NT2/D1 (cell line): ENCODE results near the gene USP5.

Source experiments
- SUZ12 ChIP-seq: IDR thresholded peaks from 2 replicates; pipeline ENCODE4 v1.6.1; 2011; ENCODE audit not compliant: insufficient read length, insufficient read depth; ENCODE audit errors: extremely low read depth
- YY1 ChIP-seq: IDR thresholded peaks from 2 replicates; pipeline ENCODE4 v1.6.1; 2011; ENCODE audit not compliant: insufficient read length, insufficient read depth
- ZNF274 ChIP-seq: IDR thresholded peaks from 2 replicates; pipeline ENCODE4 v1.6.1; 2011; ENCODE audit warnings: mild to moderate bottlenecking, low read depth, low read length

DNA sequence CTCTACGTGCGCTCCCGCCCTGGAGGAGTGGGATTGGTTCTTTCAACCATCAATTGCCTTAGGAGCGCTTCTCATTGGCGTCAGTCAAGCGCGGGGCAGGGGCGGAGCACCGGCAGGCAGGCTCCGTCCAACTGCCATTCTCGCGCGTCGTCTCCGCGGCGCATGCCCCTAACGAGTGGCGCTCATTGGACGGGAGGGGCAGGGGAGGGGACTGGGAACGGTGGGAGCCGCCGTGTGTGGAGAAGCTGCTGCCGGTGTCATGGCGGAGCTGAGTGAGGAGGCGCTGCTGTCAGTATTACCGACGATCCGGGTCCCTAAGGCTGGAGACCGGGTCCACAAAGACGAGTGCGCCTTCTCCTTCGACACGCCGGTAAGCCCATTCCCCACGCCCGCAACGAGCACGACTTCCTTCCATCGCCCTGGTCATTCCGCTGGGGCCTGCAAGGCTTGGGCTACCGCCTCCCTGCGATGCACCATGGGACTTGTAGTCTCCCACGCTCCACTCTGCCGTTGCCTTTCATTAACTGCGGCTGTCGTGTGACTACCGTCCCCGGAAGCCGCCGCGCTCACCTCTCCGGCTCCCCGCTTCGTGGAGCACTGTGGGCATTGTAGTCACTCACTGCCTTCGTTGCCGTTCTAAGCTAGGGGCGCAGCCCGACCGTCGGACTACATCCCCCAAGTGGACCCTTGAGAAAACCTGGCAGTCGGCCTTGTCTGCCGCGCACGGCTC lies at the start of gene USP5:
- TF ChIP-seq ZNF274: no peak
- TF ChIP-seq SUZ12: no peak
- peak; percentile 76 for TF ChIP-seq YY1
